ENCODE data around the gene LMNTD2.

DNA sequence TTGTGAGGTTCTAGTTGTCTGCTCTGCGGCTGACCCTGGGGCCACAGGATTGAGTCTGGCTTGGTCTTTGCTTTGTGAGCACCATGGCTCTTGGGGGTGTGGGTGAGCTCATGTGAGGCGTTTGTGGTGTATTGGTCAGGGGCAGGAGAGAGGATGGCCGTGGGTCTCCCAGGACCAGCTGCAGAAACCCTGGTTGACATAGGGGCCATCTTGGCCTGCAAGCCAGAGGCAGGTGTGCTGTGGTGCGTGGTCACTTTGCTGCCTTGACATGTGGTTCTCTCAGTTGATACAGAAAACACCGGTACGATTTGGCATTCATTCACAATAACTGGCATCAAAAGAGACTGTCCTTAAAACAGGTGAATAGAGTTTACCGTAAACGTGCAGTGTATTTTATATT lies 27.0 kb upstream of the LMNTD2 start:
- TF ChIP-seq, protein P1, sequence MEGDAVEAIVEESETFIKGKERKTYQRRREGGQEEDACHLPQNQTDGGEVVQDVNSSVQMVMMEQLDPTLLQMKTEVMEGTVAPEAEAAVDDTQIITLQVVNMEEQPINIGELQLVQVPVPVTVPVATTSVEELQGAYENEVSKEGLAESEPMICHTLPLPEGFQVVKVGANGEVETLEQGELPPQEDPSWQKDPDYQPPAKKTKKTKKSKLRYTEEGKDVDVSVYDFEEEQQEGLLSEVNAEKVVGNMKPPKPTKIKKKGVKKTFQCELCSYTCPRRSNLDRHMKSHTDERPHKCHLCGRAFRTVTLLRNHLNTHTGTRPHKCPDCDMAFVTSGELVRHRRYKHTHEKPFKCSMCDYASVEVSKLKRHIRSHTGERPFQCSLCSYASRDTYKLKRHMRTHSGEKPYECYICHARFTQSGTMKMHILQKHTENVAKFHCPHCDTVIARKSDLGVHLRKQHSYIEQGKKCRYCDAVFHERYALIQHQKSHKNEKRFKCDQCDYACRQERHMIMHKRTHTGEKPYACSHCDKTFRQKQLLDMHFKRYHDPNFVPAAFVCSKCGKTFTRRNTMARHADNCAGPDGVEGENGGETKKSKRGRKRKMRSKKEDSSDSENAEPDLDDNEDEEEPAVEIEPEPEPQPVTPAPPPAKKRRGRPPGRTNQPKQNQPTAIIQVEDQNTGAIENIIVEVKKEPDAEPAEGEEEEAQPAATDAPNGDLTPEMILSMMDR (IDR thresholded peaks at IDR 0.05; ENCODE audit: extremely low read depth in 1 of 2, insufficient read depth in 1 of 2, low read depth in 1 of 2, low read length in 2 of 2), result no peak
- TF ChIP-seq POLR2AphosphoS5 (IDR thresholded peaks at IDR 0.05; ENCODE audit: insufficient read depth, low read depth, low read length) (no peak), POLR2A (IDR thresholded peaks at IDR 0.05; ENCODE audit: low read depth, low read length) (no peak), JUN (IDR thresholded peaks at IDR 0.05; ENCODE audit: borderline replicate concordance, insufficient read depth, insufficient read length, low read depth) (no peak)
- TF ChIP-seq, protein P2, sequence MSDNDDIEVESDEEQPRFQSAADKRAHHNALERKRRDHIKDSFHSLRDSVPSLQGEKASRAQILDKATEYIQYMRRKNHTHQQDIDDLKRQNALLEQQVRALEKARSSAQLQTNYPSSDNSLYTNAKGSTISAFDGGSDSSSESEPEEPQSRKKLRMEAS (IDR thresholded peaks at IDR 0.05; ENCODE audit: insufficient read depth, insufficient read length), result no peak
